HG02970 (cell line): ENCODE data around the gene SBSN.

ENCODE experiments used
- ATAC-seq: cut with Tn5 transposase; IDR thresholded peaks from one replicate; pipeline ENCODE4 v1.9.1; 2021; ENCODE audit warnings: mild to moderate bottlenecking, moderate library complexity, moderate number of reproducible peaks; ENCODE audit not compliant: unreplicated experiment, low FRiP score

Gene SBSN, protein sequence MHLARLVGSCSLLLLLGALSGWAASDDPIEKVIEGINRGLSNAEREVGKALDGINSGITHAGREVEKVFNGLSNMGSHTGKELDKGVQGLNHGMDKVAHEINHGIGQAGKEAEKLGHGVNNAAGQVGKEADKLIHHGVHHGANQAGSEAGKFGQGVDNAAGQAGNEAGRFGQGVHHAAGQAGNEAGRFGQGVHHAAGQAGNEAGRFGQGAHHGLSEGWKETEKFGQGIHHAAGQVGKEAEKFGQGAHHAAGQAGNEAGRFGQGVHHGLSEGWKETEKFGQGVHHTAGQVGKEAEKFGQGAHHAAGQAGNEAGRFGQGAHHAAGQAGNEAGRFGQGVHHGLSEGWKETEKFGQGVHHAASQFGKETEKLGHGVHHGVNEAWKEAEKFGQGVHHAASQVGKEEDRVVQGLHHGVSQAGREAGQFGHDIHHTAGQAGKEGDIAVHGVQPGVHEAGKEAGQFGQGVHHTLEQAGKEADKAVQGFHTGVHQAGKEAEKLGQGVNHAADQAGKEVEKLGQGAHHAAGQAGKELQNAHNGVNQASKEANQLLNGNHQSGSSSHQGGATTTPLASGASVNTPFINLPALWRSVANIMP

DNA sequence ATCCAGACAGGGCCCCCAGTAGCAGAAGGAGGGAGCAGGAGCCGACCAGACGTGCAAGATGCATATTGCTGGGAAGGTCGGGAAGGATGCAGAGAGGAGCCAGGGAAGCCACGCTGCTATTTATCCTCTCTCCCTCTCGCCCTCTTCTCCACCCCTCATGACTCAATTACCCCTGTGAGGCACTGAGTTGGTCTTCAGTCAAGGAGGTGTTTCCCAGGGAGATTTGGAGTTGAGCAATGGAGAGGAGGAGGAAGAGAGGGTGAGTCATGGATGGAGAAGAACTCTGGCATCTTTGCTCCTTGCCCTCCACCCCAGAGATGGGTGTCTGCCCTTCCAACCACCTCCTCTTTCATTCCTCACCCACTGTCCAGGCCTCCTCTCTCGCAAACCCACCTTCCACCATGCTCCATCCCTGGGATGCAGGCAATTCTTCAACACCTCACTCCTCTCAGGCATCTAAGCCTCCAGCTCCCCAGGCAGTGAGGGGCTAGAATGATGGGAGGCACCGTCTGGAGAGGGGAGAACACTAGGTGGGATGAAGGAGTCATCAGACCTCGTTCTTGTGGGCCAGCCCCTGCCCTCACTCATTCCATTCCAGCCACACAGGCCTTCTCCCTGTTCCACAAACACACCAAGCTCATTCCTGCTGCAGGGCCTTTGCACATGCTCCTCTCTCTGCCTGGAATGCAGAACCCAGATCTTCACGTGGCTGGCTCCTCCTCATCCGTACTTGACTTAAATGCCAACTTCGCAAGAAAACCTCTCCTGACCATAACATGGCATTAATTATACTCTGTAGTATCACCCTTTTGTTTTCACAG lies at the start of gene SBSN:
TSS of gene SBSN (minus strand) at position 94 of the 821 bp plus-strand sequence. CDS start at position 64, 30 bp downstream.
- ATAC-seq, result no peak

DNA sequence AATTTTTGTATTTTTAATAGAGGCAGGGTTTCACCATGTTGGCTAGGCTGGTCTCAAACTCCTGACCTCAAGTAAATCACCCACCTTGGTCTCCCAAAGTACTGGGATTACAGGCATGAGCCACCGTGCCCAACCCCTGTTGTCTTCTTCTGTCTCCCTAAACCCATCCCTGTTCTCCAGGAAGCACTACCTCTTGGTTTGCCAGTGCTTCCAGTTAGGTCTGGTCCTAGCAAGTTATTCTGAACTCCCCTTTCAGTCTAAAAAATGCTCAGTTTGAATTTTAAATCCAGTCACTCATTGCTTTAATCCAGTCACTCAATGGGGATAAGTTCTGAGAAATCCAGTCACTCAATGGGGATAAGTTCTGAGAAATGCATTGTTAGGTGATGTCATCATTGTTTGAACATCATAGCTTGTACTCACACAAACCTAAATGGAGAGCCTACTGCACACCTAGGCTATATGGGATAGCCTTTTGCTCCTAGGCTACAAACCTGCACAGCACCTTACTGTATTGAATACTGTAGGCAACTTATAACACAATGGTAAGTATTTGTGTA lies 43.4 kb upstream of the SBSN start:
- ATAC-seq, result no peak

DNA sequence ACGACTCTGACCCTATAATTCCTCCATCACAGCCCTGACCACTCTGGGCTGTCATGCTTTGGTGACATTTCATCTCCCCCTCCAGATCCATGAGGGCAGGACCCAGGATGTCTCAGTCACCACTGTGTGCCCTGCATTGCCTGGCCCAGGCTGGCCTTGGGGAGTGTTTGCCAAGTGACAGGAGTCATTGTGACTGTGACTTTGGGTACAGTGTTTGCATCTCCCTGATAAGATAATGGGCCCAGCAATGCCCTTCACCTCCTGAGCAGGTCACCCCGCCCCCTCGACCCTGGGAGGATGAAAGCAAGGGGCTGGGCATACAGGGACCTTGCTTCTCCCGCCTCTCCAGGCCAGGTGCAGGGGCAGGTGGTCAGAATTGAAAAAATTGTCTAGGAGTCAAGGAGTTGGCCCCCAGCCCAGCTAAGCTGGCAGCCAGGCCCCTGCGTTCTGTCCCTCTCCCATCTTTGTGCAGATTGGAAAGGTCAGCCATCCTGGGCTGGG lies 41.2 kb upstream of the SBSN start:
- ATAC-seq, result no peak

DNA sequence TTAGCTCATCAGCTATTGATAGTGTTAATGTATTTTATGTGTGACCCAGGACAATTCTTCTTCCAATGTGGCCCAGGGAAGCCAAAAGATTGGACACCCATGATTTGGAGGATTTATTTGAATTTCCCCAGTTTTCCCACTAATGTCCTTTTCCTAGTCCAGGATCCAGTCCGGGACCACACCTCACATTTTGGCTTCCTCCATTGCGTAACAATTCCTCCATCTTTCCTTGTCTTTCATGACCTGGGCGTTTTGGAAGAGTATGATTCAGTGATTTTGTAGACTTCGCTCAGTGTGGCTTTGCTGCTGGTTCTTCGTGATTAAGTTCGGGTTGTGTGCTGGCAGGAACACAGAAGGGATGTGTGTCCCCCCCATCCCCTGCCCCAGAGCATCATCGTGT lies 38.6 kb upstream of the SBSN start:
- ATAC-seq, result no peak

DNA sequence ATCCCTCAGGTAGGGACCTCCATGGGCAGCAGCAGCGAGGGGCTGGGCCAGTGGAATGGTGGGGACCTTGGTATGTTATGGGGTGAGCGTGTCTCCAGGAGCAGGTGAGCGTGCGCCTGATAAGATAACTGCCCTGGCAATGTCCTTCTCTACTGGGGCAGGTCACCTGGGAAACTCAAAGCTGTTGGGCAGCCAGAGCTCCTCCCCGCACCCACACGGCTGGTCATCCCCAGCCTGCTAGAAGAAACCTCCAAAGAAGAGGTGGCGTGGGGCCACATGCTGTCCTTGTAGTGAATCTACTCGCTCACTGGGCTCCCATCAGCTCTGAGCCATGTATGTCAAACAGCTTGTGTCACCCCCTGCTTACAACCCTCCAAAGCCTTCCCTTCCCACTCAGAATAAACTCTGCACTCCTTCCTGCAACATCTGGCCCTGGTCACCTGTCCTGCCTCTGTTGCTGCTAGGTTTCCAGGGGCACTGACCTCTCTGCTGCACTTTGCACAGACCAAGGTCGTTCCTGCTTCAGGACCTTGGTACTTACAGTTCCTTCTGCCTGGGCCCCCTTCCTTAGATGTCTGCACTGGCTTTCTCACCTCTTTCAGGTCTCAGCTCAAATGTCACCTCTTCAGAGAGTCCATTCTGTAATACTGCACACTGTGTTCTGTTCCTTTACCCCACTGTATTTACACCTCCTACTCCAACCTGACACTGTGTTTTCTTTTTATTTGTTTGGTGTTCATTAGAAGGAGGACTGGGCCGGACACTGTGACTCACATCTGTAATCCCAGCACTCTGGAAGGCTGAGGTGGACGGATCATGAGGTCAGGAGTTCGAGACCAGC lies 37.1 kb upstream of the SBSN start:
- ATAC-seq, result no peak

DNA sequence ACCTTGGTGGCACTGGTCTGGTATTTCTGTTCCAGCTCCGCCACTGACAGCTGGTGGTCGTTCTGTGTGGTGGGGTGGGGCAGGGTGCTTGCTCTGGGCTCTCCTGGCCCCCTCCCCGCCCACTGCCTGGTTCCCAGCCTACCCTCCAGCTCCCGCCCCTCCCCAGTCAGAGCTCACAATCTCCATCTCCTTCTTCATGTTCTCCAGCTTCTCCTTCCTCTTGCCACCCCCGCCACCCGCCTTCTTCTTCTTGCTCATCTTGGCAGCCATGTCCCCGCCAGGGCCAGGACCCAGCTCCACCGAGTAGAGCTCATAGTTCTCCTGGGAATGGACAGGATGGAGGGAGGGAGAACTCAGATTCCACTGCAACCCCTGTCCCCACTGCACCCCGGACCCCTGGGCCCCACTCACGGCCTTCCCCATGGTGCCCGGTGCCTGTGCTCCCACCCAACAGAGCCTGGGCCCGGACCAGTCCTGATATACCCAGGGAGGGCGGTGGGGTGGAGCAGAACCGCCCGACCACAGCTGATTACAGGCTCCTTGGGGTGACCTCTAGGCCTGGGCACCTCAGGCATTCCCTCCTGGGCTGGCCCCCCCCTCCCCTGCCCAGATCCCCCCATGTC lies 35.2 kb upstream of the SBSN start, which contains the start of gene ATP4A:
TSS of gene ATP4A (minus strand) at position 452 of the 623 bp plus-strand sequence. CDS start at position 423, 29 bp downstream.
- no peak for ATAC-seq

DNA sequence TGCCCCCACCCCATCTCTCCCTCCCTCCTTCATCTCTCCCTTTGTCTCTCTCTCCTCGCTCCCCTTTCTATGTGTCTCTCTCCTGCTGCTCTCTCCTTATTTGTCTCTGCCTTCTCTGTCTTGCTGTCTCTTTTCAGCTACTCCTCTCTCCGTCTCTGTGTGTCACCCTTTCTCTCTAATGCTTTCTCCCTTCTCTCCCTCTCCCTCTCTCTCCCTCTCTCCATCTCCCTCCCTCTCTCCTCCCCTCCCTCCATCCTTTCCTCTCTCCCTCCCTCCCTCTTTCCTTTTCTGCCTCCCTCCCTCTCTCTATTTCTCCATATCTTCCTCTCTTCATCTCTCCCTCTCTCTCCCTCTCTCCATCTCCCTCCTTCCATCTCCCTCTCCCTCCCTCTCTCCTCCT lies 34.7 kb upstream of the SBSN start:
- ATAC-seq, result no peak

DNA sequence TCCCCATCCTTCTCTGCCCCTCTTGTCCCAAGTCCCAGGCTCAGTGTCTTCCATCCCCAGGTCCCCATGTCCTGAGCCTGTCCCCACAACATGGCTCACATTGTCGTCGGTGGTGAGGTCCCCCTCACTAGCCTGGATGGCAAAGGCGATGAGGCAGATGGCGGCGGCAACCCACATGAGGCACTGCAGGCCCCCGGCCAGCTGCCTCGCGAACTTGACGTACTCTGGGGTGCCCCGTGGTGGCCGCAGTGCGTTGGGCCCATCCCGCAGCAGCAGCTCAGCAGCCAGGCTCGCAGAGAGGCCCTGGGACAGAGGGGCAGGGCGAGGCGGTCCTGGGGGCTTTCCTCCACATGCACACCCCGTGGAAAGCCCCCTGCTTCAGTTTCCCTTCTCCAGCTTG lies 34.2 kb upstream of the SBSN start:
- no peak for ATAC-seq

DNA sequence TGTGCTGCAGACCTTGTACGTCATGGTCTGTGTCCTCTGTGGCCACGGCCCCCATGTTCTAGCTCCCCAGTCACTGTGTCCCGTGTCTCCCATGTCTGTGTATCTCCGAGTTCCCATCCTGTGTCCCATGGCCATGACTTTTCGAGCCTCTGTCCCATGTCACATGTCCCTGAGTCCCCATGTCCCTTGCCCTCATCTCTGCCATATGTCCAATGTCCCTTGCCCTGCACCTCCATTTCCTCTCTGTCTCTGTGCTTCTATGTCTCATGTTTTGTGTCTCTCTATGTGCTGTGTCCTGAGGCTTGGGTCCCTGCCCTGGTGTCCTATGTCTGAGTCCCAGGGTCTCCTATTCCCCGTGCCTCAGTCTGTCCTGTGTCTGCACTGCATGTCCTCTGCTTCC lies 33.3 kb upstream of the SBSN start:
- ATAC-seq, result no peak

DNA sequence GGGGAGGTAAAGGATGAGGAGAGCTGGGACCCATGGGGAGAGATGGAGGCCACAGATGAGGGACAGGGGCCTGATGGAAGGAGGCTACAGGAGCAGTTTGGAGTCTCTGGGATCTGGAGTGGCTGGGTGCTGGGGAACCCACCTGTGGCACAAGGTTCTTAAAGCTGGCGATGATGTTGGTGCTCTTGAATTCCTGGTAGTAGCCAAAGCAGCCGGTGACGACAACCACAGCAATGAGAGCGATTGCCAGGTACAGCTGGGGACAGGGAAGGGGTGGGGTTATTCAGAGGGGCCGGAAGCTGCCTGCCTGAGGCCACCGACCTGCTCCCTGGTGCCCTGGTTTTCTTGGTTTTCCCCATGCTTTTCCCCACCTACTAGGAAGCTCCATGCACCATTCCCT lies 32.6 kb upstream of the SBSN start:
- ATAC-seq, result no peak

DNA sequence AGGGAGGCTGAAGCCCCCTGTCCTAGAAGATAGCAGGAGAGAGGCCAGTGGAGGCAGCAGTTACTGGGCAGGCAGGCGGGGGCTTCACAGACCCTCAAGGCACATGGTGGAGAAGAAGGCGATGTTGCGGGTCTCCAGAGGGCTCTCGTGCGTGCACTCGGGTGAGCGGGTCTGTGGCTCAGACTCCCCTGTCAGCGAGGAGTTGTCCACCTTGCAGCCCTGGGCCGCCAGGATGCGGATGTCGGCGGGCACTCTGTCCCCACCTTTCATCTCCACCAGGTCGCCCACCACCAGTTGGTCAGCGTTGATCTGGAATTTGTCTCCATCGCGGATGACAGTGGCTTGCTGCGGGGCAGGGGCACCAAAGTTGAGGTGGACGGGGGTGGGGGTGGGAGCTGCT lies 32.2 kb upstream of the SBSN start:
- no peak for ATAC-seq

DNA sequence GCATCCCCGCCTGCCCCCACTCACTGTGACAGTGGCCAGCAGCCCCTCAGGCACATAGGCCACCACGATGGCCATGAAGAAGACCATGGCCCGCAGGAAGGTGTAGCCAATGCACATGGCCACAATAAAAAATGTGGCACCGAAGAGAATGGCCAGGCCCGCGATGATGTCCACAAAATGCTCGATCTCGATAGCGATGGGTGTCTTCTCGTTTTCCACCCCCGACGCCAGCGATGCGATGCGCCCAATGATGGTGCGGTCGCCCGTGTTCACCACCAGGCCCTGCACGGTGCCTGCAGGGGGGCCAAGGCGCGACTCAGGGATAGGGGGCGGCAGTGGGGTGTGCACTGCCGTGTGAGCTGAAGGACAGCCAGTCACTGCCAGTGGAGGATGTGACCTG lies 31.7 kb upstream of the SBSN start:
- no peak for ATAC-seq

DNA sequence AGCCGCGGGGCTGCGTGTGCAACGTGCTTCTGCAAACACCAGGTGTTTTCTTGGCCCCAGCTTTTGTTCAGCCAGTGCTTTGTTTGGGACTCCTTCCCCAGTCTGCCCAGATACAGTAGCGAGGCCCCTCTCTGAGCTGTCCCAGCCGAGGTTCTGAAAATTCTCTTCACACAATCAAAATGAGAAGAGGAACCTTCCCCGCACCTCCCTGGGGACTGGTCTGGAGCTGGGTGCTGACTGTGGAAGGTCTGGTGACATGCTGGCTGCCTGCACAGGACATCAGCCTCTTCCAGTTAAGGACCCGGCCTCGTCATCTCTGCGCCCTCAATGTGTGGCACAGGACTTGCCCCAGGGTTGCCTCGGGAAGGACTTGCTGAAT lies 31.2 kb upstream of the SBSN start:
- no peak for ATAC-seq

DNA sequence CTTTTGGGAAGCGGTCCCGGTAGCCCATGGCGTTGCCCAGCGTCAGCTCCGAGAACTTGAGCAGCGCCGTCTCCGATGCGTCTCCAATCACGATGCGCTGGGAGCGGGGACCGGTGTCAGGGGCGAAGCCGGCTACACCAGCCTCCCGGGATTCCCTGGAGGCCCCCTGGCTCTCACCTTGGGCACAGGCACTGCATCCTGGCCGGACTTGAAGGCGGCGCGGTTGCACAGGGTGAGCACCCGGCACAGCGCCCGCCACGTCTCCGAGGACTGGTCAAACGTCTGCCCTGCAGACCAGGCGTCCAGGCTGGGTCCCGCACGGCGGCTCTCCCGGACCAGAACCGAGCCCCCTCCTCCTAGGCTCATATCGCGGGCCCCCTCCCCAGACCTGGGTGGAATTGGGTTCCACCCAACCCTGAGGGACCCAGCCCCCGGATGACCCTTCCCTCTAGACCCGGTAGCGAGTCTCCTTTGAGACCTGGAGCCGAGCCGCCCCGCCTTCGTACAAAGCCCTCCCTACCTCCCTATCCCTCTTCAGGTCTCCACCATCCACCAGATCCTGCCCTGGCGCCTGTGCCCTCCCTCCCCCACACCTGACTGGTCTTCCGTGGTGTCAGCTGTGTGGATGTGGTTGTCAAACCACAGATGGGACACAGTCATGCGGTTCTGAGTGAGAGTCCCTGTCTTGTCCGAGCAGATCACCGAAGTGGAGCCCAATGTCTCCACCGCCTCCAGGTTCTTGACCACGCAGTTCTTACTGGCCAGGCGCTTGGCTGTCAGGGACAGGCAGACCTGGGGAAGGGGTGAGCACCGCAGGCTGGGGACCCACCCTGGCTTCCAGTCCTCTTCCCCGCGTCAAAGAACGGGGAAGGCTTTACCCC lies 30.5 kb upstream of the SBSN start:
- ATAC-seq, result no peak

DNA sequence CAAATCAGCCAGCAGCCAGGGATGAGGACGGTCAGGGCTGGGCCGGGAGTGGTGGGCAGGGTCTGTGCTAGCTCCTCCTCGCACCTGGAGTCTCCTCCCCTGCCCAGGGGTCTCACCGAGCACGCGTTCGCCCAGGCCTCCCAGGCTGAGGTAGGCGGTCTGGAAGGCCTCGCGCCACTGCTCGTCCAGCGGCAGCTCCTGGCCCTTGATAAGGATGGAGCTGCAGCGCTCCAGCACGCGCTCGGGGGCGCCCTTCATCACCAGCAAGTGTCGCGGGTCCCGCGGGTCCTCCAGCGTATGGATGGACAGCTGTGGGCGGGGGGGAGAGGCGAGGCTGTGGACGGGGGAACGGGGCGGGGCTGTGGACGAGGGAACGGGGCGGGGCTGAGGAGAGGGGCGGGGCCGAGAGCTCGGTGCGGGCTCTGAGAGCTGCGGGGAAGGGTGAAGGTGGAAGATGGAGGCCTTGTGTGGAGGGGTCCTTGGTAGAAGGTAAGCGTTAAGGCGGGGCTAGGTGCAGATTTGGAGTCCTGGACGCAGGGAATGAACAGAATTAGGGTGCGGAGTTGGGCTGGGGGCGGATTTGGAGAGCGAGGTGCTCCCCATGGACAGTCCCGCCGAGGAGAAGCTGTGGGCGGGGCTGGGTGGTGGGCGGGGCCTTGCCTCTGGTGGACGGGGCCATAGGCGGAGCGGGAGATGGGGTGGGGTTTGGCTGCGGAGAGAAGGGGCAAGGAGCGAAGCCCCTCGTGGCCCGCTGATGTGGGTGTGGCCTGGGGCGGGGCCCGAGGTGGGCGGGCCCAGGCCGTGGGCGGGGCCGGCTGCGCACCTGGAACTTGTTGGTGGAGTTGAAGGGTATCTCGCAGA lies 29.7 kb upstream of the SBSN start:
- no peak for ATAC-seq

DNA sequence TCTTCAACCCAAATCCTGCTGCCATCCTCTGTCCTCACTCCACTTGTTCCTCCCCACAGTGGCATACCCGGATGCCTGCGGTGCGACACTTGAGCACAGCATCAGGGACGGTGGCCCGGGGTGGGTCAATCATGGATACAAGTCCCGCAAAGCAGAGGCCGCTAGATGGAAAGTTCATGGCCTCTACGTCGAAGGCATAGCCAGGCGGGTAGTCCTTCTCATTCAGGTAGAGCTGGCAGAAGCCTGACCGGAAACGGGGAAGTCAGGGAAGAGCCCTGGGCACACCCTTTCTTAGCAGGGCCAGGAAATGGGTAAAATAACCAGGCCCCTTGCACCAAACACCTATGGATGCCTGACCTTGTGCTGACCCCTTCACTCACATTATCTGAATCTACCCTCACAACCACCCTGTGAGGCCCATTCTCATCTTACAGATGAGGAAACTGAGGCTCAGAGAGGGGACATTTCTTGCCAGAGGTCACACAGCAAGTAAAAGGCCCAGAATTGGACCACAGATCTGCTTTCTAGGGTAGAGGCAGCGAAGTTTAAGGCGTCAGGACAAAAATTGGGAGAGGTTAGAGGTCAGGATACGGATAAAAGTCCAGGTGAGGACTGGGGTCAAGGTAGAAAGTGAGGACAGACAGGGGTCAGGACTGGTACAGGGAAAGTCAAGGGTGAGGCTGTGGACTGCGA lies 28.9 kb upstream of the SBSN start:
- no peak for ATAC-seq

DNA sequence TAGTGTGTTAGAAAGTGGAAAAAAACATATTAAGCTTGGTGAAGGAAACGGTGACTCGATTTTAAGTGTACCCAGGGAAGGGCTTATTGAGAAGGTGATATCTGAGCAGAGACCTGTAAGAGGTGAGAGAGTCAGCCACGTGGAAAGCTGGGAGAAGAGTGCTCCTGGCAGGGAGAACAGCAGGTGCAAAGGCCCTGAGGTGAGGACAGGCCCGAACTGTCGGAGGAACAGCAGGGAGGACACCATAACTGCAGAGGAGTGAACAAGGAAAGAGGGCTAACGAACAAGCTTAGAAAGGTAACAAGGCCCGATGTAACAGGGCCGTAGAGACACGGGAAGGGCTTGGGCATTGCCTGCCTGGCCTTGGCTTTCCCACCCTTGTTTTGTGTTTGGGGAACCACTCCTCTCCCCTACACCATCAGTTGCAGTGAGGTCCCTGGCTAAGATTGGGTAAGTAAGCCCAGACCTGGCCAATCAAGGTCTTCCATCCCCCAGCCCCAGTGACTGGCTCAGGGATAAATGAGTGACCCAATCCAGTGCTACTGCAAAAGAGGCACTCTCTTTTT lies 28.0 kb upstream of the SBSN start:
- ATAC-seq, result no peak
